K562 (cell line): Measurements from ENCODE around the gene ST3GAL3.

ENCODE experiments used
- HDGF ChIP-seq: fragments of 450-650 bp; IDR thresholded peaks from 2 replicates; pipeline ENCODE4 v1.6.1; 2016
- HOMEZ ChIP-seq: fragments of 250-450 bp; sonication (Bioruptor Pico); IDR thresholded peaks from 2 replicates; pipeline ENCODE4 v1.4.0; 2020; ENCODE audit warnings: mild to moderate bottlenecking, moderate library complexity
- LARP7 ChIP-seq: fragments of 450-650 bp; IDR thresholded peaks from 2 replicates; pipeline ENCODE4 v1.6.1; 2016
- PCBP2 ChIP-seq: fragments of 200-400 bp; formaldehyde crosslinking; IDR thresholded peaks from 2 replicates; pipeline ENCODE4 v1.6.1; 2018; ENCODE audit warnings: low read length, low read depth, mild to moderate bottlenecking, moderate library complexity; ENCODE audit not compliant: poor library complexity, severe bottlenecking
- POLR3A ChIP-seq: IDR thresholded peaks from 2 replicates; pipeline ENCODE4 v1.6.1; 2011; ENCODE audit warnings: borderline replicate concordance, mild to moderate bottlenecking, moderate library complexity; ENCODE audit not compliant: insufficient read length, insufficient read depth; ENCODE audit errors: extremely low read depth
- ZFX ChIP-seq: sonication (generic); formaldehyde crosslinking; IDR thresholded peaks from 2 replicates; pipeline ENCODE4 v1.8.0; 2022; ENCODE audit warnings: mild to moderate bottlenecking, missing genetic modification reagents, moderate library complexity
- ZNF592 ChIP-seq: fragments of 450-650 bp; IDR thresholded peaks from 2 replicates; pipeline ENCODE4 v1.6.1; 2017; ENCODE audit warnings: antibody characterized with exemption, mild to moderate bottlenecking

GRCh38 chr1:43901196-43901961 is 194.0 kb downstream of the ST3GAL3 start:
- TF ChIP-seq ZNF592: no peak
- TF ChIP-seq LARP7: no peak
- no peak for TF ChIP-seq HOMEZ (CRISPR knock-in tag)
- TF ChIP-seq HDGF: no peak
- TF ChIP-seq PCBP2: no peak
- no peak for TF ChIP-seq ZFX (CRISPR knock-in tag)
- no peak for TF ChIP-seq POLR3A
